Measurements from ENCODE around the gene P2RY2.

GRCh38 chr11:73194034-73194507 lies 24.0 kb upstream of the P2RY2 start:
- TF ChIP-seq, protein P1, sequence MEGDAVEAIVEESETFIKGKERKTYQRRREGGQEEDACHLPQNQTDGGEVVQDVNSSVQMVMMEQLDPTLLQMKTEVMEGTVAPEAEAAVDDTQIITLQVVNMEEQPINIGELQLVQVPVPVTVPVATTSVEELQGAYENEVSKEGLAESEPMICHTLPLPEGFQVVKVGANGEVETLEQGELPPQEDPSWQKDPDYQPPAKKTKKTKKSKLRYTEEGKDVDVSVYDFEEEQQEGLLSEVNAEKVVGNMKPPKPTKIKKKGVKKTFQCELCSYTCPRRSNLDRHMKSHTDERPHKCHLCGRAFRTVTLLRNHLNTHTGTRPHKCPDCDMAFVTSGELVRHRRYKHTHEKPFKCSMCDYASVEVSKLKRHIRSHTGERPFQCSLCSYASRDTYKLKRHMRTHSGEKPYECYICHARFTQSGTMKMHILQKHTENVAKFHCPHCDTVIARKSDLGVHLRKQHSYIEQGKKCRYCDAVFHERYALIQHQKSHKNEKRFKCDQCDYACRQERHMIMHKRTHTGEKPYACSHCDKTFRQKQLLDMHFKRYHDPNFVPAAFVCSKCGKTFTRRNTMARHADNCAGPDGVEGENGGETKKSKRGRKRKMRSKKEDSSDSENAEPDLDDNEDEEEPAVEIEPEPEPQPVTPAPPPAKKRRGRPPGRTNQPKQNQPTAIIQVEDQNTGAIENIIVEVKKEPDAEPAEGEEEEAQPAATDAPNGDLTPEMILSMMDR (IDR thresholded peaks at IDR 0.05; ENCODE audit: low read depth, low read length, missing input control), result no peak
- TF ChIP-seq RAD21 (IDR thresholded peaks at IDR 0.05), result no peak
- no peak for TF ChIP-seq FOXA1 (IDR thresholded peaks at IDR 0.05)
- no peak for TF ChIP-seq RXRA (IDR thresholded peaks at IDR 0.05)
- no peak for TF ChIP-seq MAX (IDR thresholded peaks at IDR 0.05)
- TF ChIP-seq HNF4G (IDR thresholded peaks at IDR 0.05), result no peak
- TF ChIP-seq YY1 (IDR thresholded peaks at IDR 0.05), result no peak
- no peak for TF ChIP-seq GABPA (IDR thresholded peaks at IDR 0.05 in 1 of 2, conservative IDR thresholded peaks at IDR 0.05 in 1 of 2)
- no peak for TF ChIP-seq REST (IDR thresholded peaks at IDR 0.05)

All from liver (tissue), 3 donors.